GM12878 (cell line): ENCODE results near the gene ERVMER34-1. TPM values are rescaled to one million over a fixed set of nuclear protein-coding genes. Genes with fewer than 3 reads are reported as not detected.

Experiments
- CREB1 ChIP-seq: IDR thresholded peaks from 2 replicates; pipeline ENCODE4 v1.6.1; 2012; ENCODE audit warnings: low read depth, mild to moderate bottlenecking, inconsistent platforms
- EGR1 ChIP-seq, 2 experiments: IDR thresholded peaks; 1 replicate in 1 of 2; 2 replicates in 1 of 2; pipeline ENCODE4 v1.6.1; 2011 to 2012; ENCODE audit warnings: low read depth in 2 of 2, low read length in 2 of 2, borderline replicate concordance in 1 of 2, mild to moderate bottlenecking in 1 of 2, moderate library complexity in 1 of 2
- FOXK2 ChIP-seq: fragments of 450-650 bp; IDR thresholded peaks from 2 replicates; pipeline ENCODE4 v1.6.1; 2017; ENCODE audit warnings: mild to moderate bottlenecking, moderate library complexity
- FOXM1 ChIP-seq: IDR thresholded peaks from 2 replicates; pipeline ENCODE4 v1.6.1; 2012; ENCODE audit warnings: low read depth, mild to moderate bottlenecking, inconsistent platforms, low read length, moderate library complexity
- IRF4 ChIP-seq: IDR thresholded peaks from 2 replicates; pipeline ENCODE4 v1.6.1; 2011; ENCODE audit warnings: low read depth, low read length
- MTA3 ChIP-seq: IDR thresholded peaks from 2 replicates; pipeline ENCODE4 v1.6.1; 2012; ENCODE audit warnings: low read length, inconsistent platforms, borderline replicate concordance
- MXI1 ChIP-seq: fragments of 150-350 bp; IDR thresholded peaks from 2 replicates; pipeline ENCODE4 v1.6.1; 2011; ENCODE audit warnings: low read depth, mild to moderate bottlenecking, inconsistent platforms, low read length, improper control_type of control experiment
- PML ChIP-seq: IDR thresholded peaks from 2 replicates; pipeline ENCODE4 v1.6.1; 2012; ENCODE audit warnings: low read length, inconsistent platforms
- POLR2A ChIP-seq: IDR thresholded peaks from 2 replicates; pipeline ENCODE4 v1.6.1; 2011; ENCODE audit warnings: low read depth, mild to moderate bottlenecking, low read length
- RELA ChIP-seq: fragments of 450-650 bp; IDR thresholded peaks from 2 replicates; pipeline ENCODE4 v1.8.0; 2014; ENCODE audit warnings: borderline replicate concordance; ENCODE audit not compliant: partially characterized antibody
- SIX5 ChIP-seq: IDR thresholded peaks from 2 replicates; pipeline ENCODE4 v1.6.1; 2011; ENCODE audit warnings: mild to moderate bottlenecking, low read depth, low read length, moderate library complexity; ENCODE audit not compliant: severe bottlenecking
- SPI1 ChIP-seq: IDR thresholded peaks from 2 replicates; pipeline ENCODE4 v1.6.1; 2011; ENCODE audit warnings: low read depth, mild to moderate bottlenecking, low read length, moderate library complexity, borderline replicate concordance; ENCODE audit not compliant: insufficient read depth
- TAF1 ChIP-seq: IDR thresholded peaks from 2 replicates; pipeline ENCODE4 v1.6.1; 2011; ENCODE audit warnings: mild to moderate bottlenecking, low read depth, low read length, borderline replicate concordance
- ZNF384 ChIP-seq: IDR thresholded peaks from 2 replicates; pipeline ENCODE4 v1.6.1; 2012; ENCODE audit warnings: low read depth, mild to moderate bottlenecking, low read length, improper control_type of control experiment, borderline replicate concordance
- polyA plus RNA-seq, 11 experiments: library from polyadenylated mRNA; depleted of rRNA in 4 of 11; unstranded in 6 of 11; stranded (reverse) in 5 of 11; fragments of >200 nt; fragmentation: Nextera tagmentation in 4 of 11; fragmentation: Illumina TruSeq in 1 of 11; extraction: Ambion mirVana in 4 of 11; extraction: Trizol in 1 of 11; gene quantifications; 1 replicate in 1 of 11; 2 replicates in 10 of 11; pipeline versions ENCODE4 v1.2.1 to v1.2.3, GENCODE V29; 2011 to 2016; ENCODE audit warnings: inconsistent platforms in 2 of 11, missing spikeins in 2 of 11, low read depth in 1 of 11
- total RNA-seq, 4 experiments: library from RNA; depleted of rRNA in 3 of 4; stranded (reverse); fragments of >200 nt in 3 of 4; fragmentation: Illumina TruSeq in 1 of 4; extraction: Trizol in 1 of 4; gene quantifications; 2 replicates each; pipeline versions ENCODE4 v1.2.1 to v1.2.3, GENCODE V29; 2013 to 2021
- TF ChIP-seq, protein P1 (sequence below): fragments of 450-650 bp; IDR thresholded peaks from 2 replicates; pipeline ENCODE4 v1.6.1; 2017; ENCODE audit warnings: mild to moderate bottlenecking, low read depth, inconsistent platforms; ENCODE audit not compliant: poor library complexity, severe bottlenecking
- TF ChIP-seq, protein P2 (sequence below): IDR thresholded peaks from 2 replicates; pipeline ENCODE4 v1.6.1; 2011; ENCODE audit warnings: borderline replicate concordance, low read depth, mild to moderate bottlenecking, moderate library complexity, mixed read lengths, low read length; ENCODE audit not compliant: insufficient read depth; ENCODE audit errors: extremely low read length

The ERVMER34-1 gene
- total and polyA plus RNA-seq, 10 of the 15 experiments (the other 5 are each of a cell fraction or from before 2014, with no cell fraction given): not detected

DNA sequence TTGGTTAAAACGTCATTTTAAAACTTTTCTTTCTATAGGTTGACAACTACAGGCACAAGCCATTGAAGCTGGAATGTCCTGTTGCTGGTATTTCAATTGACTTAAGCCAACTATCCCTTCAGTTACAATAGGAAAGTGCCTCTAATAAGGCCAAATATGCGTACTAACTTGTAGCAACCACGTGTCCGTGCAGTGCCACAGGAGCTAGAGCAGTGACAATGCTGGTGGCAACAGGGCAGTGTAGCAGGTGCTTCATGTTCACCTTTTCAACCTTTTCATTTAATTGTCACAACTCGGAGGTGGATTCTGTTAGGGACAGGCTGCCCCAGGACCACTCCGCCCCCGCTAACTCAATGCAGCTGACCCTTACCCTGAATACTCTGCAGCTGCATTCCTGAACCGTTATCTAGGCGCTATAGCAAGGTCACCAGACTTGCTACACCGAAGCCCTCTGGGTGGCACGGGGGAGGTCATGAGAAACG, 37.7 kb downstream of the ERVMER34-1 start (continued):
- TF ChIP-seq, protein P1, sequence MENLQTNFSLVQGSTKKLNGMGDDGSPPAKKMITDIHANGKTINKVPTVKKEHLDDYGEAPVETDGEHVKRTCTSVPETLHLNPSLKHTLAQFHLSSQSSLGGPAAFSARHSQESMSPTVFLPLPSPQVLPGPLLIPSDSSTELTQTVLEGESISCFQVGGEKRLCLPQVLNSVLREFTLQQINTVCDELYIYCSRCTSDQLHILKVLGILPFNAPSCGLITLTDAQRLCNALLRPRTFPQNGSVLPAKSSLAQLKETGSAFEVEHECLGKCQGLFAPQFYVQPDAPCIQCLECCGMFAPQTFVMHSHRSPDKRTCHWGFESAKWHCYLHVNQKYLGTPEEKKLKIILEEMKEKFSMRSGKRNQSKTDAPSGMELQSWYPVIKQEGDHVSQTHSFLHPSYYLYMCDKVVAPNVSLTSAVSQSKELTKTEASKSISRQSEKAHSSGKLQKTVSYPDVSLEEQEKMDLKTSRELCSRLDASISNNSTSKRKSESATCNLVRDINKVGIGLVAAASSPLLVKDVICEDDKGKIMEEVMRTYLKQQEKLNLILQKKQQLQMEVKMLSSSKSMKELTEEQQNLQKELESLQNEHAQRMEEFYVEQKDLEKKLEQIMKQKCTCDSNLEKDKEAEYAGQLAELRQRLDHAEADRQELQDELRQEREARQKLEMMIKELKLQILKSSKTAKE: no peak
- no peak for TF ChIP-seq SPI1
- TF ChIP-seq SIX5: no peak
- 0 out of 2 replicates have a peak, but pooled peaks have one; percentile 13 for TF ChIP-seq POLR2A
- no peak for TF ChIP-seq TAF1
- TF ChIP-seq, protein P2, sequence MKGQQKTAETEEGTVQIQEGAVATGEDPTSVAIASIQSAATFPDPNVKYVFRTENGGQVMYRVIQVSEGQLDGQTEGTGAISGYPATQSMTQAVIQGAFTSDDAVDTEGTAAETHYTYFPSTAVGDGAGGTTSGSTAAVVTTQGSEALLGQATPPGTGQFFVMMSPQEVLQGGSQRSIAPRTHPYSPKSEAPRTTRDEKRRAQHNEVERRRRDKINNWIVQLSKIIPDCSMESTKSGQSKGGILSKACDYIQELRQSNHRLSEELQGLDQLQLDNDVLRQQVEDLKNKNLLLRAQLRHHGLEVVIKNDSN: peak; percentile 48
- TF ChIP-seq FOXM1: 0 out of 2 replicates have a peak, but pooled peaks have one; percentile 24
- TF ChIP-seq MTA3: peak; percentile 82; the same call in 1 of the 2 replicates
- peak in 1 of 2 experiments; percentile 36; a peak in 1 of 3 replicates for TF ChIP-seq EGR1 (IDR thresholded peaks at IDR 0.05; ENCODE audit: borderline replicate concordance in 1 of 2, low read depth in 2 of 2, low read length in 2 of 2)
- TF ChIP-seq RELA: no peak
- TF ChIP-seq ZNF384: no peak
- 0 out of 2 replicates have a peak, but pooled peaks have one; percentile 37 for TF ChIP-seq MXI1
- no peak for TF ChIP-seq FOXK2
- no peak for TF ChIP-seq IRF4
- TF ChIP-seq CREB1: no peak
- peak; percentile 47; the same call in 1 of the 2 replicates for TF ChIP-seq PML
